ENCODE data around the gene THSD7A. TPM values are rescaled to one million over a fixed set of nuclear protein-coding genes. Genes with fewer than 3 reads are reported as not detected.

Gene THSD7A
- total RNA-seq, 2 experiments from 2014 or later = not detected

DNA sequence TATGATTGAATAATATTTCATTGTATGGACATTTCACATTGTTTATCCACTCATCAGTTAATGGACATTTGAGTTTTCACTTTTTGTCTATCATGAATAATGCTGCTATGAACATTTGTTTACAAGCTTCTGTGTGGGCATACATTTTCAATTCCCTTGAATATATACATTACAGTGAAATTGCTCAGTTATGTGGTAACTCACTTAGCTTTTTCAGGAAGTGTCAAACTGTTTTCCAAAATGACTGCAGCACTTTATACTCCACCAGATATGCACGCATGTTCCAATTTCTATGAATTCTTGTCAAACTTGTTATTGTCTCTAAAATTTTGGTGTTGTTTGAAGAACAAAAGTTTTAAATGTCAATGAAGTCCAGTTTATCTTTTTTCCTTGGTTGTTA, 401.2 kb downstream of the THSD7A start:
- H3K4me3 Mint-ChIP-seq = no peak overlapping the region
- ChIA-PET POLR2A (no interaction called here), CTCF (no interaction called here)
- H3K27ac Mint-ChIP-seq = no peak overlapping the region
- no peaks in the 10 kb centered on the region for H3K9me3 Mint-ChIP-seq
- no peaks in the 10 kb centered on the region for H3K36me3 Mint-ChIP-seq
- DNase-seq = no peak
- no peaks in the 10 kb centered on the region for H3K4me1 Mint-ChIP-seq (ENCODE audit: low read depth)
- intact Hi-C loops (cut with micrococcal nuclease) = no loop called here
- no peaks in the 10 kb centered on the region for H3K27me3 Mint-ChIP-seq

DNA sequence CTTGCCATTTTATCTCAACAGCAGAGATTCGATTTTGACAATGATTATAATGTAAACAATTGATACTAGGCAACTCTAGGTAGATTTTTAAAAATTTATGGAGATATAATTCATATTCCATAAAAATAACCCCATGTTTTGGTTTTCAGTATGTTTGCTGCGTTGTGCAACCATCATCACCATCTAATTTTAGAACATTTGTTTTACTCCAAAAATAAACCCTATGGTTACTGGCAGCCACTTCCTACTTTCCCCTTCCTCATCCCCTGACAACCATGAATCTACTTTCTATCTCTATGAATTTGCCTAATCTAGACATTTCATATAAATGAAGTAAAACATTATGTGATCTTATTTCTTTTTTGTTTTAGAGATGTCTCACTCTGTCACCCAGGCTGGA, 401.9 kb downstream of the THSD7A start:
- intact Hi-C loops (cut with micrococcal nuclease) = no loop called here

DNA sequence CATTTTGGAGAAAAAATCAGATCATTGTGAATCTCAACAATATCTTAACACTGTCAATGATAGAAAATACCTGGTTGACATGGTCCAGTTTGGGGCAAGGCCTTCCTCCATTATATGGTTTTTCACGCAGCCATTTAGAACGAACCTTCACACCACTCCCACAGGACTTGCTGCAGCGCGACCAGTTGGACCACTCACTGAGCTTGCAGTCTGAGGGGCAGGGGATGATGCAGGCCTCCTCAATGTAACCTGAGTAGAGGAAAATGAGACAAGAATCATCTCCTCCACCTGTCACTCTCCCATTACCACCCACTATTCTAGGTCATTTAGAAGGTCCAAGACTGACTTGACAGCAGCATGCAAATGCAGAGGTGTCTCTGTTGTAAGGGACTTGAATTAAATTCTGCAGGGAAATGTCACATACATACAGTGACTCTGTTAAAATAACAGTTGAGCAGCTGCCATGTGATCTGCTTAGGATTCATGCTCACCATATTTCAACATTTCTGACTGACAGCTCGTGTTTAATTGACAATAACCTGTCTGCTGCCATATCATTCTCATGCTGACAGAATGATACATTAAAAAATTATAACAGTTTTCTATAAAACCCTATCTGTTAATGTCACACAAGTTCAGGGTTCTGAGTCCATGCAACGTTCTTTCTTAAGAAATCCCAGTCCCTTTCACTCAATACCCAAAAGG, 403.0 kb downstream of the THSD7A start:
- DNase-seq = no peak
- Mint-ChIP-seq H3K4me3 (no peak overlapping the region), H3K9me3 (no peaks in the 10 kb centered on the region), H3K27me3 (no peaks in the 10 kb centered on the region), H3K4me1 (ENCODE audit: low read depth) (no peaks in the 10 kb centered on the region), H3K36me3 (no peaks in the 10 kb centered on the region), H3K27ac (no peak overlapping the region)
- CTCF ChIA-PET = no interaction called here
- intact Hi-C loops (cut with micrococcal nuclease) = loop anchor here (5.0 kb wide), 2 partner anchors 633 to 1063 kb away; no protein-coding TSS in a partner anchor
- POLR2A ChIA-PET = no interaction called here

More for the DNA sequence above, 401.9 kb downstream of the THSD7A start:
- H3K4me1 Mint-ChIP-seq (ENCODE audit: low read depth) = no peaks in the 10 kb centered on the region
- no peaks in the 10 kb centered on the region for H3K27me3 Mint-ChIP-seq
- H3K9me3 Mint-ChIP-seq = no peaks in the 10 kb centered on the region
- ChIA-PET POLR2A (no interaction called here), CTCF (no interaction called here)
- H3K36me3 Mint-ChIP-seq = no peaks in the 10 kb centered on the region
- no peak overlapping the region for H3K4me3 Mint-ChIP-seq
- H3K27ac Mint-ChIP-seq = no peak overlapping the region
- DNase-seq = no peak

DNA sequence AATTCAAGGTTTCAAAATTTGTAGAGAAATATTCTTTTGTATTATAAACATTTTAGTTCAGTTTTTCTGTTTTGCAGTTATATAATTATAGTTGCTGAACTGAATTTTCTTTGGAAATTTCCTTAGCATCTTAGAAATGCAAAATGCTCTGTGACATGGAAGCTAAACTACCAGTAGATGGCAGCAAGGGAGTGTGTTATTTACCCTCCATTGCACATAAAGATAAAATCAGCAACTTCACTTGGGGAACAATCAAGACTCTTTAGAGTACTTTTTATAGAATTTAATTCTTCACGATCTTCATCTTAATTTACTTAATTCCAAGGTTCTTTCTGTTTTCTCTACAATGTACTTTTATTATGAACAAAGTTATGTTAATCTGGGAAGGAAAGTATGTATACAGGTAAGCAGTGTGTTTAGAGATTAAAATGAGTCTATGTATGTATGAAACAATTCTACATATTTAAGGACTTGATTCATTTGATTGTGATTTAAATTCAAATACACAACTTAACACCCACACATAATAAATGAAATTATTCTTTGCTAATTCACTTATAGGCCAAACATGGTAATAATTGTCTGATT, 404.2 kb downstream of the THSD7A start:
- no peak for DNase-seq
- POLR2A ChIA-PET = no interaction called here

DNA sequence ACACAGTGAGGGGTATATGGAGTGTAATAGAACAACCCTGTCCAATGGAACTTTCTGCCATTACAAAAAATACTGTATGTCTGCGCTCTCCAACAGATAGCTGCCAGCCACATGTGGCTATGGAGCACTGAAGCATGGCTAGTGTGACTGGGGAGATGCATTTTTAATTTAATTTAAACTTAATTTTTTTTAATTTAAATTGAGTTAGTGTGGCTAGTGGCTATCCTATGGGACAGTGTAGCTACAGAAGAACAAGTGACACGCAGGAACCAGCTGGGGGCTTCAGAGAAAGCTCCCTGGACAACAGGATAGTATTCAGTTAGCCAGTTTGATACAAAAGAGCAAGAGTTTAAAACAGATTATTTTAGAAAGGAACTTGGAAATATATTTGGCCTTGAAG, 408.0 kb downstream of the THSD7A start:
- POLR2A ChIA-PET = no interaction called here
- H3K4me1 Mint-ChIP-seq (ENCODE audit: low read depth) = no peaks in the 10 kb centered on the region
- no peaks in the 10 kb centered on the region for H3K9me3 Mint-ChIP-seq

More for the DNA sequence above, 404.2 kb downstream of the THSD7A start:
- intact Hi-C loops (cut with micrococcal nuclease) = loop anchor here (2.0 to 5.0 kb wide), 3 partner anchors 635 to 1065 kb away; no protein-coding TSS in a partner anchor
- Mint-ChIP-seq H3K27me3 (no peaks in the 10 kb centered on the region), H3K4me1 (ENCODE audit: low read depth) (no peaks in the 10 kb centered on the region), H3K27ac (no peak overlapping the region), H3K4me3 (no peak overlapping the region), H3K9me3 (no peaks in the 10 kb centered on the region), H3K36me3 (no peaks in the 10 kb centered on the region)
- CTCF ChIA-PET = interaction anchor here (1.1 to 1.2 kb wide), 2 partner anchors 8 to 1063 kb away, joined by 3 to 4 read pairs; no protein-coding TSS in a partner anchor

DNA sequence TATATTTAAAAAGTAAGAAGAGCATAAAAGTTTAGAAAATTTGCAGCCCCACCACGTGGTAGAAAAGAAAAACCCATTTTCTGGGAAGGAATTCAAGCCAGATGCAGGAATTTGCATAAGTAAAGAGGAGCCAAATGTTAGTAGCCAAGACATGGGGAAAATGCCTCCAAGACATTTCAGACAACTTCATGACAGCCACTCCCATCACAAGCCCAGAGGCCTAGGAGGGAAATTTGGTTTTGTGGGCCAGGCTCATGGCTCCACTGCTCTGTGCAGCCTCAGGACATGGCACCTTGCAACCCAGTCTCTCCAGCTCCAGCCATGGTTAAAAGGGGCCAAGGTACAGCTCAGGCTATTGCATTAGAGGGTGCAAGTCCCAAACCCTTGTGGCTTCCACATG, 411.9 kb downstream of the THSD7A start:
- no peak overlapping the region for H3K27ac Mint-ChIP-seq
- intact Hi-C loops (cut with micrococcal nuclease) = no loop called here
- H3K27me3 Mint-ChIP-seq = no peaks in the 10 kb centered on the region
- H3K4me1 Mint-ChIP-seq (ENCODE audit: low read depth) = no peaks in the 10 kb centered on the region
- DNase-seq = no peak
- CTCF ChIA-PET = no interaction called here
- H3K4me3 Mint-ChIP-seq = no peak overlapping the region
- POLR2A ChIA-PET = no interaction called here
- no peaks in the 10 kb centered on the region for H3K36me3 Mint-ChIP-seq
- H3K9me3 Mint-ChIP-seq = no peaks in the 10 kb centered on the region

More for the DNA sequence above, 408.0 kb downstream of the THSD7A start:
- H3K36me3 Mint-ChIP-seq = no peaks in the 10 kb centered on the region
- no peak overlapping the region for H3K4me3 Mint-ChIP-seq
- no peak for DNase-seq
- H3K27me3 Mint-ChIP-seq = no peaks in the 10 kb centered on the region
- intact Hi-C loops (cut with micrococcal nuclease) = no loop called here
- CTCF ChIA-PET = no interaction called here
- no peak overlapping the region for H3K27ac Mint-ChIP-seq

DNA sequence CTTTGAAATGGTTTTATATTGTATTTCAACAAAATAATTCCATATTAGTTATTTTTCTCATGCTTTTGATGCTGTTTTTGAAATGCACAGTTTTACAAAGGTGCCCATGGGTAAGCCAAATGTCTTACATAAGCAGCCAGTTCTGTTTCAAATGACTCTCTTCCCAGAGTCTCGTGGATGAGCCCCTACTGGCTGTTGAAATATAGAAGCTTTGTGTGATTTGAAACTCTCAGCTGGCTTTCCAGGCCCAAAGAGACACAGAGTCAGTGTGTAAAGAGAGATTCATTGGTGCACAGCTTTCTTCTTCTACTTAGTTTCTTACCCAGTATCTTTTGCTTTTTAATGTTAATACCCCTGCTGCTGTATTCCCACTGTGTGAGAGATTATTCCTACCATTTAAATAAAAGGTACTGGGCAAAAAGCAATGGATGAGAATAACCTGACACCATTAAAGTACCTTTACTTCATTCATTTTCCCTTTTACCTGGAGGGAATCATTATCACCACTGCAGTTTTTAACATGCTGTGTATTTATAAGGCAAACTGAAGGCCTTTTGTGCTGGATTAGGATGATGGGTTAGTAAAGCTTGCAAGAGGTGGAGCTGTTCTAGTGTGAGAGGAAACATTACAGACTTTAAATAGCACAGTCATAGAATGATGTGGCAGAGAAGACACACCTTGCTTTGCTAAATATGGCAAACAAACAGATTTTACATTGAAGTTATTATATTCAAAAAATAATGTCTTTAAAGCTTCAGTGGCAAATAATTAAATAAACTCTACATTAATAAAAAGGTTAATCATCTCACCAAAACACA, 415.1 kb downstream of the THSD7A start:
- no peak for DNase-seq
- POLR2A ChIA-PET = no interaction called here
- CTCF ChIA-PET = no interaction called here

DNA sequence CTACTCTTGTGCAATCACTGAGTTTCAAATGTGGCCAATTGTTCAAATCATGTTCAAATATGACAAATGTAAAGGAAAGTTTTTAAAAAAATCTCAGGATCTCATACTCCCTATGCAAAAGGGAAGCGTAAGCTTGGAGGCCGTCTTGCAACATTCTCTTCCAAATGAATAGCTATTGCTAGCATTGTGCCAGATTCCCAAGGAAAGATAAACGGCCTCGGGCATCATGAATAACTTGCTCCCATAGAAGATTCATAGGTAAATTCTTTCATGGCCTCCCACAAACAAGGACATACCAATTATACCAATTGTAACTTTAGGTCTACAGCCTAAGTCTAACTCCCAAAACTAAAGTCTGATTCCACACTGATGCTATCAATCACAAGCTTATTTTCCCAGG, 416.9 kb downstream of the THSD7A start:
- Mint-ChIP-seq H3K27ac (no peak overlapping the region), H3K4me3 (no peak overlapping the region), H3K4me1 (ENCODE audit: low read depth) (no peaks in the 10 kb centered on the region), H3K27me3 (no peaks in the 10 kb centered on the region), H3K9me3 (peaks cover 10% of the 10 kb centered on the region), H3K36me3 (no peaks in the 10 kb centered on the region)
- ChIA-PET CTCF (no interaction called here), POLR2A (no interaction called here)
- intact Hi-C loops (cut with micrococcal nuclease) = no loop called here
- DNase-seq = no peak

More for the DNA sequence above, 415.1 kb downstream of the THSD7A start:
- Mint-ChIP-seq H3K4me3 (no peak overlapping the region), H3K9me3 (peaks cover 10% of the 10 kb centered on the region), H3K4me1 (ENCODE audit: low read depth) (no peaks in the 10 kb centered on the region), H3K27me3 (no peaks in the 10 kb centered on the region), H3K27ac (no peak overlapping the region), H3K36me3 (no peaks in the 10 kb centered on the region)
- intact Hi-C loops (cut with micrococcal nuclease) = no loop called here

DNA sequence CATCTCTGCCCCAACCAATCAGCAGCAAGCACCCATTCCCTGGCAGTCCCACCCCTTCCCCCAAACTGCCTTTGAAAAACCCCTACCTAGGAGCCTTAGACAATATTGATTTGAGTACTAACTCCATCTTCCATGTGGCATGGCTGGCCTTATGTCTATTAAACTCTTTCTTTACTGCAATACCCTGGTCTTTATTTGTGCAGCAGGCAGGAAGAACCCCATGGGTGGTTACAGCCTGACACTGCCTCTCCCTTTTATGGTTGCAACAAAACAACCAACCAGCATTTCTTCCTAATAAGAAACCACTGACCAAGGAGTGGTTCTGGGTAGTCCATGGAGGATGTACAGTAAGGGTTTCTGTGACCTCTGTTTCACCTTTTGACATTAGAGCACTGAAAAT, 418.1 kb downstream of the THSD7A start:
- no peaks in the 10 kb centered on the region for H3K27me3 Mint-ChIP-seq
- H3K27ac Mint-ChIP-seq = no peak overlapping the region
- peaks cover 10% of the 10 kb centered on the region for H3K9me3 Mint-ChIP-seq
- intact Hi-C loops (cut with micrococcal nuclease) = no loop called here
- H3K36me3 Mint-ChIP-seq = no peaks in the 10 kb centered on the region
- no peak for DNase-seq
- no peak overlapping the region for H3K4me3 Mint-ChIP-seq
- POLR2A ChIA-PET = no interaction called here
- H3K4me1 Mint-ChIP-seq (ENCODE audit: low read depth) = no peaks in the 10 kb centered on the region
- CTCF ChIA-PET = no interaction called here

DNA sequence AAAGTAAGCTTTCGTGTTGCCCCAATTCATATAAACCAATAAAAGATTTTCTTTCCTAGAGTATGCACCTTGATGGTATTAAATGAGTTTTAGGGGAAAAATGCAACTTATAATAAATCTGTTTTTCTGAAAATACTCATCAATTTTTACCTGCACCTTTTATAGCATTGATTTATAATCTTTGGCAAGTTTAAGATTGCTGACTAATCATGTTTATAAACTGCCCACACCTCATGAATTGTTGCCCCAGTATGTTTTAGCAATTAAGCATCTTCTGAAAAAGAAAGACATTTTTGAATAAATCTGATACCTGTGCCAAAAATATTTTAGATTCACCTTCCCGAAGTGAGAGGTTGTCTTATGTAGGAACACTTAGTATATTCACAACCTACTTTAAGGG, 420.0 kb downstream of the THSD7A start:
- POLR2A ChIA-PET = no interaction called here
- CTCF ChIA-PET = no interaction called here
- Mint-ChIP-seq H3K27ac (no peak overlapping the region), H3K4me1 (ENCODE audit: low read depth) (no peaks in the 10 kb centered on the region), H3K4me3 (no peak overlapping the region), H3K27me3 (no peaks in the 10 kb centered on the region), H3K9me3 (peaks cover 10% of the 10 kb centered on the region), H3K36me3 (no peaks in the 10 kb centered on the region)
- no peak for DNase-seq
- intact Hi-C loops (cut with micrococcal nuclease) = no loop called here

DNA sequence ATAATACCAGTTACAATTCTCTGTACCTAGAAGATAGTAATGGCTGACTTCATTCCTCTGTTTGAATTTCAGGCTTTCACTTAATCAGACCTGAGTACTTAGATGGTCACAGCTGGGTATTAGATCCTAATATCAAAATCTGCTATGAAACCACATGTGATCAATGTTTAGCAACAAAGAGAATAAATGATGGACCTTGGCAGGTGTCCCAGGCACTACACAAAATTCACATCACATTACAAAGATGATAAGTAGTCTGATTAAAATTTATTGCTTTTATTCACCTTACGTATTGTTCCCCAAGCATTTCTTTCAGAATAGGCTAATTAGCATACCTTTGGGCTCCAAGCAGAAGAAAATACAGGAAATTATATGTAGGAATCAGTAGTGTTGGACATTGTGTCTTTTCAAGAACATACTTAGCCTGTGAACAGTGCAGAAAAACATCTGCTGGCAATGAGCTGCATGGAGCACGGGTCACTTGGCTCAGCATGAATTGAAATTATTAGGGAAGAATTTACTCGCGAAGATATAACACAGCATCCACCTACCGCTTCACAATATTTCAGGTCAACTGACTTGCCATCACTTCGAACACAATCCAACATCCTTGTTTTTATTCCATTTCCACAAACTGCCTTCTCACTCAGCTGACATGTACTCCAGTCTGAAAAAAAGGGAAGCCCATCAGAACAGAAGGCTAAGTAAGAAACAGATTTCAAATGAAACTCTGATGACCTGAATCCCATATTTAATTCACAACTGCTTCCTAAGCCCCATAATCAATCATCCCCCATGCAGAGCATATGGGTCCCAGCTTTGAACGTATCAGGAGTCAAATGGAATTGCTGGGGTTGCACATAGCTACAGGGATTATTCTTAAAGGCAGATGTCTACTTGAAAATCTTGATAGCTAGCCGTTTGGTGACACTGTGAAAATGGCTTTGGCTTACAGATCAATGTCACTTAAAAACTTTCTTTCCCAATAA, 421.0 kb downstream of the THSD7A start:
- H3K36me3 Mint-ChIP-seq = no peaks in the 10 kb centered on the region
- H3K4me1 Mint-ChIP-seq (ENCODE audit: low read depth) = no peaks in the 10 kb centered on the region
- intact Hi-C loops (cut with micrococcal nuclease) = no loop called here
- ChIA-PET CTCF (no interaction called here), POLR2A (no interaction called here)
- no peak for DNase-seq
- peaks cover 10% of the 10 kb centered on the region for H3K9me3 Mint-ChIP-seq
- H3K27ac Mint-ChIP-seq = no peak overlapping the region
- no peaks in the 10 kb centered on the region for H3K27me3 Mint-ChIP-seq
- H3K4me3 Mint-ChIP-seq = no peak overlapping the region

DNA sequence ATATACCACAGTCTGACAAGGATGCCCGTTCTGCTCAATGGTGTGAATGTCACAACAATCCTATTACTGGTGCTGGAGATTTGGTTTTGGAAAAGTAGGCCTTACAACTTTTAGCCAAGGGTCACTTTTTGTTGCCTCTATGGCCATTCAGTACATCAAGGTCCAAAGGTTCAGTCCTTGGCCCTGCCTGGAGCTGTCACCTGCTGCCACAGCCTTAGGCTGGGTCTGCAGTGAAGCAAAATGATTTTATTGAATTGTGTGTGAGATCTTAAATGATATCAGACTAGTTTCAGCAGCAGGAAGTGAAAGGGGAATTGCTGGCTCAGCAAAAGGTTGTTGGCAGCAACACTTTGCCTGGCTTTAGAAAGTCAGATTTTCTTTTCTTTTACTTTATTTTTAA, 427.6 kb downstream of the THSD7A start:
- Mint-ChIP-seq H3K36me3 (no peaks in the 10 kb centered on the region), H3K4me1 (ENCODE audit: low read depth) (no peaks in the 10 kb centered on the region), H3K4me3 (no peak overlapping the region), H3K27ac (no peak overlapping the region), H3K9me3 (peaks cover 2% of the 10 kb centered on the region), H3K27me3 (no peaks in the 10 kb centered on the region)
- POLR2A ChIA-PET = no interaction called here
- intact Hi-C loops (cut with micrococcal nuclease) = no loop called here
- DNase-seq = no peak
- CTCF ChIA-PET = no interaction called here
